GM12891 (cell line): ENCODE measurements around the gene TRIP4.

Experiments
- DNase-seq: peaks from one replicate; pipeline ENCODE4 v3.0.0; 2011; ENCODE audit warnings: low spot score; ENCODE audit not compliant: insufficient read length
- FAIRE-seq: peaks from 2 replicates; lab custom pipeline; 2011; peaks lifted over from hg19 to GRCh38; lab: Jason Lieb, UNC
- PAX5 ChIP-seq: IDR thresholded peaks from 2 replicates; pipeline ENCODE4 v1.6.1; 2011; ENCODE audit warnings: low read length, moderate library complexity, mild to moderate bottlenecking; ENCODE audit not compliant: insufficient read depth, severe bottlenecking
- POLR2A ChIP-seq: IDR thresholded peaks from 2 replicates; pipeline ENCODE4 v1.6.1; 2011; ENCODE audit warnings: low read depth, low read length, control low read depth
- POLR2AphosphoS5 ChIP-seq: IDR thresholded peaks from 2 replicates; pipeline ENCODE4 v1.6.1; 2011; ENCODE audit warnings: low read depth, low read length, control low read depth
- POU2F2 ChIP-seq: IDR thresholded peaks from 2 replicates; pipeline ENCODE4 v1.6.1; 2011; ENCODE audit warnings: low read depth, mild to moderate bottlenecking, control low read depth, low read length, moderate library complexity
- SPI1 ChIP-seq: IDR thresholded peaks from 2 replicates; pipeline ENCODE4 v1.6.1; 2011; ENCODE audit warnings: low read depth, low read length, control low read depth
- TAF1 ChIP-seq: IDR thresholded peaks from 2 replicates; pipeline ENCODE4 v1.6.1; 2011; ENCODE audit warnings: low read depth, low read length, control low read depth

The TRIP4 gene

DNA sequence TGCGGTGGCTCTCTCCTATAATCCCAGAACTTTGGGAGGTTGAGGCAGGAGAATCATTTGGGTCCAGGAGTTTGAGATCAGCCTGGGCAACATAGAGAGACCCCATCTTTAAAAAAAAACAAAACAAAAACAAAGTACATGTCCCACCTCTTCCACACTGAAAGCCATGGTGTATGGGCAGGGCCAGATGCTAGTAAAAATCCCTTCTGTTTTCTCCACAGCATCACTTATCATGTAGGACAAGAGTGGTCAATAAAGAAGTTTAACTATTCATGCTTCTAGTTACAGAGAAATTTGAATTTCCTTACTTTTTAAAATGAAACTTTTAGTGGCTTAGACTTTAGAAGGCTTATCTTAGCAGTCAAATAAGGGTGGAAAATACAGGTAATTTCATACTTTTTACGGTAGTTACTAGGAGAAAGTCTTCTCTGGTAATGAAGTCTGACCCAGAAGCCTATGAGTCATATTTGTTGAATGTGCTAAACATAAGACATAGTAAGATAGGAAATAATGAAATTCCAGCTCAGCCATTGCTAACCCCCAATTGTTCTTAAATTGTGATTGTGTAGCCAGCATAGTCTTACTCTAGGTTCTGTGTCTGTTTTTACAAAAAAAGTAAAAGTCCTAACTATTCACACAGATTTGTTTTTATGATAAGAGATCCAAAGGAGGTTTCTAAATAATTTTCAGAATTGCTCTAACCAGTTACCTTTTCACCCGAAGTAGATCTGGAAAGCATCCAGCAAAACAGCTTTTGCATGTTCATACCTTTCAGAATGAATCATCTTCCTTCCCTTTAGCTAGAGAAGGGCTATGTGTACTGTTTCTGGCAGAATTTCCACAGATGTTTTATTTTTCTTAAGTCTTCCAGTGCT lies 56.3 kb downstream of the TRIP4 start:
- DNase-seq, result no peak
- TF ChIP-seq POU2F2 (peak; percentile 90; the same call in 1 of the 2 replicates), PAX5 (no peak)
- peak; percentile 81 for FAIRE-seq

DNA sequence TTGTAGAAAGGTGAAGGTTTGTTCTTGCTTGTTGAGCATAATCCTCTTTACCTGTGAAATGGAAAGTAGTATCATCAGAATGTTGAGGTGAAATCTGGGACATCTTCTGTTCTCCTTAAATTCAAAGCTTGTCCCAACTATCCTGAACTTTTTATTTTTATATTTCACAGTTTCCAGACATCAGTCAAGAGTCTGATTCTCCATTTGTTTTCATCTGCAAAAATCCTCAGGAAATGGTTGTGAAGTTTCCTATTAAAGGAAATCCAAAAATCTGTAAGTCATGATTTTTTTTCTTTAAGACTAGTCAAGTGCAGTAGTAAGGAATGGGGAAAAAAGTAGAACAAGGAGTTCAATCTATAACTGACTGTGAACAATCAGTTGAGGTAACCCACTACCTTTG lies 57.2 kb downstream of the TRIP4 start:
- TF ChIP-seq POLR2A, result no peak
- no peak for TF ChIP-seq TAF1
- no peak for TF ChIP-seq POU2F2
- TF ChIP-seq SPI1, result no peak
- no peak for TF ChIP-seq PAX5
- TF ChIP-seq POLR2AphosphoS5, result no peak
- DNase-seq (no peak), FAIRE-seq (no peak)

- DNase-seq, result no peak
- TF ChIP-seq SPI1 (peak; percentile 89), POLR2A (no peak)
- FAIRE-seq, result peak; percentile 70
These were observed 60.1 kb downstream of the TRIP4 start for GRCh38 chr15:64447536-64448315.

DNA sequence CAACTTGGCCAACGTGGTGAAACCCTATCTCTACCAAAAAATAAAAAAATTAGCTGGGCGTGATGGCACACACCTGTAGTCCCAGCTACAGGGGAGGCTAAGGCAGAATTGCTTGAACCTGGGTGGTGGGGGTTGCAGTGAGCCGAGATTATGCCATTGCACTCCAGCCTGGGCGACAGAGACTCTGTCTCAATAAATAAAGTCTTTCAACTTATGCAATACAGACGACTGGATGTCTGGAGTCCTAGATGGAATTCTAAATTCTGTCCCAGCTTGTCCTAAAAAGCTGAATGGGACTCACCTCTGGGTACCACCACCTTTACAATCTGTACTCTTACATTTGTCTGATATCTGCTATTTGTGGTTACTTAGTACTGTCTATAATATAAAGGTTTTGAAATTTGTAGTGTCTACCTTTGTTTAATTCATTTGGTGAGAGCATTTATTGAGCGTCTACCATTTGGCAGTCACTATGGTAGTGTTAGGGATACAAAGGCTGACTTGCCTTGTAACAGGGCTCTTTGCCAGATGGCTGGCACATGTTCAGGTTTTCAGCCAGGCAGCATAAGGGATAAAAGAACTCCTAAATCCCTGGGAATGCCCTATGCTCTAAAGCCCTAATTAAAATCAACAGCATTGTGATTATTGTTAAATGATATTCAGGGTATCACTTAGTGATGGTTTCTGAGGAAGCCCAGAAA lies 65.5 kb downstream of the TRIP4 start:
- TF ChIP-seq POLR2AphosphoS5 (no peak), POU2F2 (no peak), PAX5 (no peak), TAF1 (no peak), SPI1 (no peak), POLR2A (no peak)
- FAIRE-seq (no peak), DNase-seq (no peak)

GRCh38 chr15:64453689-64454037 lies 66.0 kb downstream of the TRIP4 start:
- TF ChIP-seq POU2F2, result no peak
- no peak for TF ChIP-seq PAX5
- TF ChIP-seq POLR2AphosphoS5, result no peak
- no peak for TF ChIP-seq TAF1
- TF ChIP-seq SPI1, result no peak
- TF ChIP-seq POLR2A, result no peak
- no peak for DNase-seq
- no peak for FAIRE-seq

DNA sequence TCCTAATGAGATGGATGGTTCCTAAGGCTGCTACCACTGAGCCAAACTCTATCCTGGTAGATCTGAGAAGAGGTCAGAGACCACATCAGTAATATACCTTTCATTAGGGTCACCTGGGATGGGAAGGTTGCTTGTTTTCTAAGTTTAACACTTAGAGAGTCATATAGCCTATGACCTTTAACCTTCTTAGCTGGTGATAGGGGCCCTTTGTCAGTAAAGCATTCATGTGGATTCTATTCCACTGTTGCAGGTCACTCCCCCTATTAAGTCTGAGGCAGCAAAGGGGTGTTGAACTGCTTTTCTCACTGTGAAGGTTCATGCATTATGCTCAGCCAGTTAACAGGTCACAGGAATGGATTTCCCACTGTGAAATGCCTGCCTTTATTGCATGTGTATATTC lies 66.6 kb downstream of the TRIP4 start:
- TF ChIP-seq TAF1, result no peak
- no peak for TF ChIP-seq SPI1
- TF ChIP-seq PAX5, result no peak
- TF ChIP-seq POU2F2, result no peak
- TF ChIP-seq POLR2A, result no peak
- TF ChIP-seq POLR2AphosphoS5, result no peak
- DNase-seq (no peak), FAIRE-seq (no peak)

GRCh38 chr15:64455961-64456371 lies 68.3 kb downstream of the TRIP4 start:
- DNase-seq (no peak), FAIRE-seq (peak; percentile 54)
- TF ChIP-seq SPI1 (no peak), PAX5 (peak; percentile 11), POLR2AphosphoS5 (no peak), POU2F2 (0 out of 2 replicates have a peak, but pooled peaks have one; percentile 42)

GRCh38 chr15:64456634-64457108 lies 69.0 kb downstream of the TRIP4 start:
- no peak for DNase-seq
- FAIRE-seq, result no peak
- TF ChIP-seq SPI1 (0 out of 2 replicates have a peak, but pooled peaks have one; percentile 12), POLR2AphosphoS5 (no peak)

- TF ChIP-seq POLR2AphosphoS5 (no peak), POLR2A (no peak), PAX5 (no peak), TAF1 (no peak), POU2F2 (no peak)
- no peak for DNase-seq
- peak; percentile 26 for FAIRE-seq
These were observed 71.6 kb downstream of the TRIP4 start for GRCh38 chr15:64459066-64459781.
